GM18505 (cell line): Measurements from ENCODE around the gene PDZRN4.

Source experiments
- ATAC-seq: cut with Tn5 transposase; IDR thresholded peaks from one replicate; pipeline ENCODE4 v1.9.1; 2021; ENCODE audit not compliant: unreplicated experiment
- POLR2A ChIP-seq: IDR thresholded peaks from 4 replicates; pipeline ENCODE4 v1.6.1; 2011; ENCODE audit warnings: borderline replicate concordance; ENCODE audit not compliant: insufficient read depth, insufficient read length; ENCODE audit errors: extremely low read depth

The PDZRN4 gene

GRCh38 chr12:41556176-41556575, 368.1 kb downstream of the PDZRN4 start:
- ATAC-seq: no peak
- no peak for TF ChIP-seq POLR2A

GRCh38 chr12:41557344-41557743, 369.2 kb downstream of the PDZRN4 start:
- no peak for TF ChIP-seq POLR2A
- no peak for ATAC-seq

GRCh38 chr12:41558671-41559070, 370.6 kb downstream of the PDZRN4 start:
- no peak for TF ChIP-seq POLR2A
- ATAC-seq: no peak

- no peak for TF ChIP-seq POLR2A
- ATAC-seq: no peak
Observed at GRCh38 chr12:41563051-41563450, 374.9 kb downstream of the PDZRN4 start.

GRCh38 chr12:41564816-41565215, 376.7 kb downstream of the PDZRN4 start:
- no peak for ATAC-seq
- no peak for TF ChIP-seq POLR2A

GRCh38 chr12:41566703-41567102, 378.6 kb downstream of the PDZRN4 start:
- ATAC-seq: no peak
- TF ChIP-seq POLR2A: no peak

- ATAC-seq: no peak
- no peak for TF ChIP-seq POLR2A
Observed at GRCh38 chr12:41573445-41573844, 385.3 kb downstream of the PDZRN4 start.

- TF ChIP-seq POLR2A: no peak
- no peak for ATAC-seq
Observed at GRCh38 chr12:41576925-41577324, 388.8 kb downstream of the PDZRN4 start.

- no peak for ATAC-seq
- no peak for TF ChIP-seq POLR2A
Observed at GRCh38 chr12:41577995-41578394, 389.9 kb downstream of the PDZRN4 start.

GRCh38 chr12:41585784-41586183, 397.7 kb downstream of the PDZRN4 start:
- no peak for TF ChIP-seq POLR2A
- ATAC-seq: no peak

GRCh38 chr12:41587574-41587973, 399.5 kb downstream of the PDZRN4 start:
- TF ChIP-seq POLR2A: no peak
- ATAC-seq: no peak

- TF ChIP-seq POLR2A: no peak
- no peak for ATAC-seq
Observed at GRCh38 chr12:41589878-41590277, 401.8 kb downstream of the PDZRN4 start.

- ATAC-seq: no peak
- no peak for TF ChIP-seq POLR2A
Observed at GRCh38 chr12:41596190-41596589, 408.1 kb downstream of the PDZRN4 start.

- no peak for TF ChIP-seq POLR2A
- no peak for ATAC-seq
Observed at GRCh38 chr12:41604830-41605229, 416.7 kb downstream of the PDZRN4 start.
